SK-N-SH treated with all-trans-retinoic acid at 6 μM for 48 hours (cell line): Measurements from ENCODE around the gene ITGB3BP.

Source experiments
- ATAC-seq: fragments of 200-7000 bp; cut with Tn5 transposase; 3 replicates; pipeline ENCODE4 v1.9.1; 2020; ENCODE audit warnings: mild to moderate bottlenecking, moderate library complexity
- ARNTL ChIP-seq: fragments of 450-650 bp; formaldehyde crosslinking; IDR thresholded peaks from 2 replicates; pipeline ENCODE4 v1.5.0; 2020; ENCODE audit warnings: low read depth, mild to moderate bottlenecking, moderate library complexity, borderline replicate concordance
- BACH2 ChIP-seq: fragments of 250-450 bp; sonication (Bioruptor Pico); IDR thresholded peaks from 2 replicates; pipeline ENCODE4 v1.9.0; 2021; ENCODE audit warnings: mild to moderate bottlenecking, borderline replicate concordance
- CSDC2 ChIP-seq: fragments of 250-450 bp; sonication (Bioruptor Pico); IDR thresholded peaks from 2 replicates; pipeline ENCODE4 v1.5.0; 2020; ENCODE audit warnings: mild to moderate bottlenecking, moderate library complexity
- ESRRG ChIP-seq: fragments of 250-450 bp; sonication (Bioruptor Pico); IDR thresholded peaks from 2 replicates; pipeline ENCODE4 v1.6.1; 2021; ENCODE audit warnings: mild to moderate bottlenecking
- GLIS3 ChIP-seq: fragments of 250-450 bp; sonication (Bioruptor Pico); IDR thresholded peaks from 2 replicates; pipeline ENCODE4 v1.5.0; 2020; ENCODE audit warnings: mild to moderate bottlenecking, moderate library complexity
- ISL1 ChIP-seq: fragments of 250-450 bp; sonication (Bioruptor Pico); IDR thresholded peaks from 2 replicates; pipeline ENCODE4 v2.1.2; 2022; ENCODE audit warnings: mild to moderate bottlenecking, moderate library complexity
- OSR1 ChIP-seq: fragments of 250-450 bp; sonication (Bioruptor Pico); IDR thresholded peaks from 2 replicates; pipeline ENCODE4 v1.8.0; 2022; ENCODE audit warnings: moderate library complexity, mild to moderate bottlenecking, inconsistent platforms
- PPARA ChIP-seq: fragments of 250-450 bp; sonication (Bioruptor Pico); IDR thresholded peaks from 2 replicates; pipeline ENCODE4 v1.5.0; 2020; ENCODE audit warnings: mild to moderate bottlenecking, borderline replicate concordance
- RARB ChIP-seq: fragments of 250-450 bp; sonication (Bioruptor Pico); IDR thresholded peaks from 2 replicates; pipeline ENCODE4 v1.8.0; 2021; ENCODE audit warnings: mild to moderate bottlenecking, moderate library complexity
- SNAI2 ChIP-seq: fragments of 250-450 bp; sonication (Bioruptor Pico); IDR thresholded peaks from 2 replicates; pipeline ENCODE4 v1.5.0; 2020; ENCODE audit warnings: mild to moderate bottlenecking, moderate library complexity
- TCF4 ChIP-seq: fragments of 250-450 bp; sonication (Bioruptor Pico); IDR thresholded peaks from 2 replicates; pipeline ENCODE4 v1.8.0; 2021; ENCODE audit warnings: mild to moderate bottlenecking, moderate library complexity, borderline replicate concordance
- TOX ChIP-seq: fragments of 250-450 bp; sonication (Bioruptor Pico); IDR thresholded peaks from 2 replicates; pipeline ENCODE4 v1.8.0; 2021; ENCODE audit warnings: mild to moderate bottlenecking, moderate library complexity, borderline replicate concordance
- ZC3H10 ChIP-seq: fragments of 250-450 bp; sonication (Bioruptor Pico); IDR thresholded peaks from 2 replicates; pipeline ENCODE4 v1.5.1; 2021; ENCODE audit warnings: mild to moderate bottlenecking, moderate library complexity
- ZFP3 ChIP-seq: fragments of 250-450 bp; sonication (Bioruptor Pico); IDR thresholded peaks from 2 replicates; pipeline ENCODE4 v1.5.0; 2020; ENCODE audit warnings: mild to moderate bottlenecking, moderate library complexity
- ZFP30 ChIP-seq: fragments of 450-650 bp; formaldehyde crosslinking; IDR thresholded peaks from 2 replicates; pipeline ENCODE4 v1.5.0; 2022; ENCODE audit warnings: mild to moderate bottlenecking, moderate library complexity
- ZNF565 ChIP-seq: fragments of 450-650 bp; formaldehyde crosslinking; conservative IDR thresholded peaks from 2 replicates; pipeline ENCODE4 v1.5.0; 2020; ENCODE audit warnings: low read depth, mild to moderate bottlenecking, moderate library complexity
- ZNF70 ChIP-seq: fragments of 450-650 bp; formaldehyde crosslinking; IDR thresholded peaks from 2 replicates; pipeline ENCODE4 v1.5.0; 2020; ENCODE audit warnings: mild to moderate bottlenecking, moderate library complexity
- ZNF8 ChIP-seq: fragments of 450-650 bp; formaldehyde crosslinking; IDR thresholded peaks from 2 replicates; pipeline ENCODE4 v1.5.0; 2020; ENCODE audit warnings: mild to moderate bottlenecking, moderate library complexity
- TF ChIP-seq, protein P1 (sequence below): fragments of 250-450 bp; sonication (Bioruptor Pico); IDR thresholded peaks from 2 replicates; pipeline ENCODE4 v1.8.0; 2021; ENCODE audit warnings: low read depth, mild to moderate bottlenecking, moderate library complexity, borderline replicate concordance
- TF ChIP-seq, protein P2 (sequence below): fragments of 250-450 bp; sonication (Bioruptor Pico); IDR thresholded peaks from 2 replicates; pipeline ENCODE4 v1.8.0; 2020; ENCODE audit warnings: mild to moderate bottlenecking, moderate library complexity, borderline replicate concordance
- TF ChIP-seq, protein P3 (sequence below): fragments of 250-450 bp; sonication (Bioruptor Pico); IDR thresholded peaks from 2 replicates; pipeline ENCODE4 v1.5.0; 2020; ENCODE audit warnings: mild to moderate bottlenecking, moderate library complexity
- TF ChIP-seq, protein P4 (sequence below): fragments of 250-450 bp; sonication (Bioruptor Pico); IDR thresholded peaks from 2 replicates; pipeline ENCODE4 v1.5.1; 2020; ENCODE audit warnings: low read depth, mild to moderate bottlenecking, moderate library complexity
- TF ChIP-seq, protein P5 (sequence below): fragments of 250-450 bp; sonication (Bioruptor Pico); IDR thresholded peaks from 2 replicates; pipeline ENCODE4 v1.5.1; 2021; ENCODE audit warnings: mild to moderate bottlenecking, moderate library complexity

ITGB3BP gene

DNA sequence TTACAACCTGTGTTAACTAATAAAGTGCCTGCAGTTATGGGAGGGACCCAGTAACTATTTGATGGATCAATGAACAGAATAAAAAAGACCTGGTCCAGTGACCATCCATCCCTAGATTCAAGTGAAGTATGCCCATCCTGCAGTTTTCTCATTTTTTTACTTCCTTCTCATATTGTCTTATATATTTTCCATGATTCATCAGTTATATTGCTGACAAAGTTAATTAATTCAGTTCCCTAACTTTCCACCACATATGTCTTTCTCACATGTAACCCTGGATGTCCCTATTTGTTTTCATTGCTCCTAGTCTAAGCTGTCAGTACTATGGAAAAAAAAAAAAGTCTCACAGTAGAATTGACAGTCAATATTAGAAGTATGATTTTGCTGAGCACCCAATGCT lies 64.3 kb downstream of the ITGB3BP start:
- no peak for ATAC-seq
- TF ChIP-seq CSDC2 (CRISPR knock-in tag) (no peak), ESRRG (no peak), PPARA (CRISPR knock-in tag) (no peak), TCF4 (CRISPR knock-in tag) (no peak), ZFP30 (no peak), ARNTL (CRISPR knock-in tag) (no peak), OSR1 (no peak), ZC3H10 (no peak), RARB (no peak), TOX (no peak), ISL1 (CRISPR knock-in tag) (no peak), BACH2 (no peak), ZNF70 (no peak), GLIS3 (CRISPR knock-in tag) (no peak), ZFP3 (CRISPR knock-in tag) (no peak)
- TF ChIP-seq, protein P1, sequence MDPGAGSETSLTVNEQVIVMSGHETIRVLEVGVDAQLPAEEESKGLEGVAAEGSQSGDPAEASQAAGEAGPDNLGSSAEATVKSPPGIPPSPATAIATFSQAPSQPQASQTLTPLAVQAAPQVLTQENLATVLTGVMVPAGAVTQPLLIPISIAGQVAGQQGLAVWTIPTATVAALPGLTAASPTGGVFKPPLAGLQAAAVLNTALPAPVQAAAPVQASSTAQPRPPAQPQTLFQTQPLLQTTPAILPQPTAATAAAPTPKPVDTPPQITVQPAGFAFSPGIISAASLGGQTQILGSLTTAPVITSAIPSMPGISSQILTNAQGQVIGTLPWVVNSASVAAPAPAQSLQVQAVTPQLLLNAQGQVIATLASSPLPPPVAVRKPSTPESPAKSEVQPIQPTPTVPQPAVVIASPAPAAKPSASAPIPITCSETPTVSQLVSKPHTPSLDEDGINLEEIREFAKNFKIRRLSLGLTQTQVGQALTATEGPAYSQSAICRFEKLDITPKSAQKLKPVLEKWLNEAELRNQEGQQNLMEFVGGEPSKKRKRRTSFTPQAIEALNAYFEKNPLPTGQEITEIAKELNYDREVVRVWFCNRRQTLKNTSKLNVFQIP, result no peak
- TF ChIP-seq, protein P2, sequence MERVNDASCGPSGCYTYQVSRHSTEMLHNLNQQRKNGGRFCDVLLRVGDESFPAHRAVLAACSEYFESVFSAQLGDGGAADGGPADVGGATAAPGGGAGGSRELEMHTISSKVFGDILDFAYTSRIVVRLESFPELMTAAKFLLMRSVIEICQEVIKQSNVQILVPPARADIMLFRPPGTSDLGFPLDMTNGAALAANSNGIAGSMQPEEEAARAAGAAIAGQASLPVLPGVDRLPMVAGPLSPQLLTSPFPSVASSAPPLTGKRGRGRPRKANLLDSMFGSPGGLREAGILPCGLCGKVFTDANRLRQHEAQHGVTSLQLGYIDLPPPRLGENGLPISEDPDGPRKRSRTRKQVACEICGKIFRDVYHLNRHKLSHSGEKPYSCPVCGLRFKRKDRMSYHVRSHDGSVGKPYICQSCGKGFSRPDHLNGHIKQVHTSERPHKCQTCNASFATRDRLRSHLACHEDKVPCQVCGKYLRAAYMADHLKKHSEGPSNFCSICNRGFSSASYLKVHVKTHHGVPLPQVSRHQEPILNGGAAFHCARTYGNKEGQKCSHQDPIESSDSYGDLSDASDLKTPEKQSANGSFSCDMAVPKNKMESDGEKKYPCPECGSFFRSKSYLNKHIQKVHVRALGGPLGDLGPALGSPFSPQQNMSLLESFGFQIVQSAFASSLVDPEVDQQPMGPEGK (CRISPR knock-in tag), result no peak
- TF ChIP-seq, protein P3, sequence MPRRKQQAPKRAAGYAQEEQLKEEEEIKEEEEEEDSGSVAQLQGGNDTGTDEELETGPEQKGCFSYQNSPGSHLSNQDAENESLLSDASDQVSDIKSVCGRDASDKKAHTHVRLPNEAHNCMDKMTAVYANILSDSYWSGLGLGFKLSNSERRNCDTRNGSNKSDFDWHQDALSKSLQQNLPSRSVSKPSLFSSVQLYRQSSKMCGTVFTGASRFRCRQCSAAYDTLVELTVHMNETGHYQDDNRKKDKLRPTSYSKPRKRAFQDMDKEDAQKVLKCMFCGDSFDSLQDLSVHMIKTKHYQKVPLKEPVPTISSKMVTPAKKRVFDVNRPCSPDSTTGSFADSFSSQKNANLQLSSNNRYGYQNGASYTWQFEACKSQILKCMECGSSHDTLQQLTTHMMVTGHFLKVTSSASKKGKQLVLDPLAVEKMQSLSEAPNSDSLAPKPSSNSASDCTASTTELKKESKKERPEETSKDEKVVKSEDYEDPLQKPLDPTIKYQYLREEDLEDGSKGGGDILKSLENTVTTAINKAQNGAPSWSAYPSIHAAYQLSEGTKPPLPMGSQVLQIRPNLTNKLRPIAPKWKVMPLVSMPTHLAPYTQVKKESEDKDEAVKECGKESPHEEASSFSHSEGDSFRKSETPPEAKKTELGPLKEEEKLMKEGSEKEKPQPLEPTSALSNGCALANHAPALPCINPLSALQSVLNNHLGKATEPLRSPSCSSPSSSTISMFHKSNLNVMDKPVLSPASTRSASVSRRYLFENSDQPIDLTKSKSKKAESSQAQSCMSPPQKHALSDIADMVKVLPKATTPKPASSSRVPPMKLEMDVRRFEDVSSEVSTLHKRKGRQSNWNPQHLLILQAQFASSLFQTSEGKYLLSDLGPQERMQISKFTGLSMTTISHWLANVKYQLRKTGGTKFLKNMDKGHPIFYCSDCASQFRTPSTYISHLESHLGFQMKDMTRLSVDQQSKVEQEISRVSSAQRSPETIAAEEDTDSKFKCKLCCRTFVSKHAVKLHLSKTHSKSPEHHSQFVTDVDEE, result no peak

DNA sequence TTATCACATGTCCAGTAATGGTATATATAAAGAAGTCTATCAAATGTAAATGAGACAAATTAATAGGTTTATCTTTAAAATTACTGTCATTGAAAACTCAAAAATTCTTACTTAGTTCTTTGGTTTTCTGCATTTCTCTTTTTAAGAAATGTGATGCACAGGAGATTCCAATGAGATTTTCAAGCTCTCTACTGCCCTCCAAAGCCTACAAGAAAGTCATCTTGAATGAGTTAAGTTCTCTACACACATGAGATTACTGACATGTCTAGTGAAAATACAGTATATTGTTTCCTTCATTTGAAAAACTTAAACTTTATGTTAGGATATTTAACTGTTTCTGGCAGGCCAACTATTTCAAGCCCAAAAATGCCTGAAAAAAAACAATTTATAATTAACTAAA lies 68.8 kb downstream of the ITGB3BP start:
- ATAC-seq, result peak; percentile 53; the same call in 1 of the 3 replicates
- no peak for TF ChIP-seq ZC3H10
- TF ChIP-seq, all 23 proteins: peak for 0

DNA sequence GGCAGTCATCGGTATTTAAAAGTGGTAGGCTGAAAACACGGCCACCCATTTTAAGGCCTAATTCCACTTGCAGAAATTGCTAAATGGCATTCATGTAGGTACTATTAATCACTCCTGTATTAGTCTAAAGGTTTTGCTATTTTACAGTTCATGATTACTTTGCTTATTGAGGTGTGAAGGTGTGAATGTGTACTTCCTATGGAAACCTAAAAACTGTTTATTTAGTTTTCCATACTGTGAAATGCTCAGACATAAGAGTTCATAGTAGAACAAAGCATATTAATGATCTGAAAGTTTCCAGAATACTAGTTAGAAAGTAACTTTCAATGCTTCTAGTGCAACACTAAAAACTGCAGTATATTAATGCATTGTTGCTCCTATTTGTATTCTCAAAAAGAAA lies 69.8 kb downstream of the ITGB3BP start:
- no peak for ATAC-seq
- TF ChIP-seq ZC3H10, result no peak
- TF ChIP-seq PPARA (CRISPR knock-in tag), result no peak
- TF ChIP-seq CSDC2 (CRISPR knock-in tag), result no peak
- no peak for TF ChIP-seq ZNF8 (CRISPR knock-in tag)
- no peak for TF ChIP-seq ESRRG
- no peak for TF ChIP-seq BACH2
- no peak for TF ChIP-seq ZFP30
- TF ChIP-seq, protein P2 (CRISPR knock-in tag), result no peak
- no peak for TF ChIP-seq ZFP3 (CRISPR knock-in tag)
- no peak for TF ChIP-seq RARB
- TF ChIP-seq ZNF565 (CRISPR knock-in tag), result no peak
- TF ChIP-seq, protein P4, sequence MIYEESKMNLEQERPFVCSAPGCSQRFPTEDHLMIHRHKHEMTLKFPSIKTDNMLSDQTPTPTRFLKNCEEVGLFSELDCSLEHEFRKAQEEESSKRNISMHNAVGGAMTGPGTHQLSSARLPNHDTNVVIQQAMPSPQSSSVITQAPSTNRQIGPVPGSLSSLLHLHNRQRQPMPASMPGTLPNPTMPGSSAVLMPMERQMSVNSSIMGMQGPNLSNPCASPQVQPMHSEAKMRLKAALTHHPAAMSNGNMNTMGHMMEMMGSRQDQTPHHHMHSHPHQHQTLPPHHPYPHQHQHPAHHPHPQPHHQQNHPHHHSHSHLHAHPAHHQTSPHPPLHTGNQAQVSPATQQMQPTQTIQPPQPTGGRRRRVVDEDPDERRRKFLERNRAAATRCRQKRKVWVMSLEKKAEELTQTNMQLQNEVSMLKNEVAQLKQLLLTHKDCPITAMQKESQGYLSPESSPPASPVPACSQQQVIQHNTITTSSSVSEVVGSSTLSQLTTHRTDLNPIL, result no peak
- TF ChIP-seq, protein P3, result no peak
- TF ChIP-seq ISL1 (CRISPR knock-in tag), result no peak
- TF ChIP-seq, protein P5, sequence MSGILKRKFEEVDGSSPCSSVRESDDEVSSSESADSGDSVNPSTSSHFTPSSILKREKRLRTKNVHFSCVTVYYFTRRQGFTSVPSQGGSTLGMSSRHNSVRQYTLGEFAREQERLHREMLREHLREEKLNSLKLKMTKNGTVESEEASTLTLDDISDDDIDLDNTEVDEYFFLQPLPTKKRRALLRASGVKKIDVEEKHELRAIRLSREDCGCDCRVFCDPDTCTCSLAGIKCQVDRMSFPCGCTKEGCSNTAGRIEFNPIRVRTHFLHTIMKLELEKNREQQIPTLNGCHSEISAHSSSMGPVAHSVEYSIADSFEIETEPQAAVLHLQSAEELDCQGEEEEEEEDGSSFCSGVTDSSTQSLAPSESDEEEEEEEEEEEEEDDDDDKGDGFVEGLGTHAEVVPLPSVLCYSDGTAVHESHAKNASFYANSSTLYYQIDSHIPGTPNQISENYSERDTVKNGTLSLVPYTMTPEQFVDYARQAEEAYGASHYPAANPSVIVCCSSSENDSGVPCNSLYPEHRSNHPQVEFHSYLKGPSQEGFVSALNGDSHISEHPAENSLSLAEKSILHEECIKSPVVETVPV (CRISPR knock-in tag), result no peak
- no peak for TF ChIP-seq OSR1
- no peak for TF ChIP-seq SNAI2
- no peak for TF ChIP-seq TOX
